IPS-NIHi7 (cell line): ENCODE results near the gene MAGT1.
A peak's percentile ranks its signal among the peaks of the same experiment; 100 is the strongest.
"Not testable (repeated sequence)": the region's sequence is repeated elsewhere in the genome, so short reads cannot be mapped to it uniquely, and the experiment has no call there.

Experiments
- DNase-seq: peaks from one replicate; pipeline ENCODE4 v3.0.0; 2012; ENCODE audit warnings: mixed read lengths; ENCODE audit errors: extremely low spot score

Gene MAGT1

GRCh38 chrX:77894921-77895886 is at the start of gene MAGT1:
TSS of gene MAGT1 (minus strand) at chrX:77895435. CDS start at chrX:77895410, 25 bp downstream.
- peak; percentile 83 for DNase-seq

- DNase-seq: not testable (repeated sequence)
Measured at GRCh38 chrX:77945031-77945430, 49.8 kb upstream of the MAGT1 start.

- no peak for DNase-seq
Measured at GRCh38 chrX:77938083-77938680, 42.9 kb upstream of the MAGT1 start.

- no peak for DNase-seq
Measured at GRCh38 chrX:77937291-77937690, 42.1 kb upstream of the MAGT1 start.

GRCh38 chrX:77936299-77936698 is 41.1 kb upstream of the MAGT1 start:
- no peak for DNase-seq

GRCh38 chrX:77935886-77936285 is 40.7 kb upstream of the MAGT1 start:
- DNase-seq: no peak

GRCh38 chrX:77930581-77930980 is 35.3 kb upstream of the MAGT1 start:
- DNase-seq: no peak

GRCh38 chrX:77925764-77926163 is 30.5 kb upstream of the MAGT1 start:
- DNase-seq: no peak

GRCh38 chrX:77924320-77924859 is 29.2 kb upstream of the MAGT1 start:
- DNase-seq: no peak

- no peak for DNase-seq
Measured at GRCh38 chrX:77922787-77923186, 27.6 kb upstream of the MAGT1 start.

GRCh38 chrX:77919370-77919769 is 24.1 kb upstream of the MAGT1 start:
- not testable (repeated sequence) for DNase-seq

GRCh38 chrX:77918568-77918967 is 23.3 kb upstream of the MAGT1 start:
- no peak for DNase-seq

- DNase-seq: no peak
Measured at GRCh38 chrX:77917294-77917933, 22.2 kb upstream of the MAGT1 start.

- peak; percentile 86 for DNase-seq
Measured at GRCh38 chrX:77910108-77910840, 15.0 kb upstream of the MAGT1 start, which contains the start of gene ATP7A. TSS of gene ATP7A (plus strand) at chrX:77910693. CDS start at chrX:77971642, 60,949 bp downstream.

- no peak for DNase-seq
Measured at GRCh38 chrX:77901506-77901905, 6.3 kb upstream of the MAGT1 start.

- DNase-seq: no peak
Measured at GRCh38 chrX:77900688-77901087, 5.5 kb upstream of the MAGT1 start.

GRCh38 chrX:77899081-77899828 is 4.0 kb upstream of the MAGT1 start, which contains the start of gene COX7B:
TSS of gene COX7B (plus strand) at chrX:77899468. CDS start at chrX:77899554, 86 bp downstream.
- DNase-seq: peak; percentile 54

- no peak for DNase-seq
Measured at GRCh38 chrX:77893713-77894112, 1.5 kb downstream of the MAGT1 start.

- no peak for DNase-seq
Measured at GRCh38 chrX:77892887-77893286, 2.3 kb downstream of the MAGT1 start.

GRCh38 chrX:77881418-77881817 is 13.8 kb downstream of the MAGT1 start:
- DNase-seq: not testable (repeated sequence)
